Fibroblast of upper back skin (primary cell): ENCODE data around the gene ERBB3.

Source experiments
- DNase-seq: peaks from one replicate; pipeline ENCODE4 v3.0.0-alpha.2; 2013

Gene ERBB3

DNA sequence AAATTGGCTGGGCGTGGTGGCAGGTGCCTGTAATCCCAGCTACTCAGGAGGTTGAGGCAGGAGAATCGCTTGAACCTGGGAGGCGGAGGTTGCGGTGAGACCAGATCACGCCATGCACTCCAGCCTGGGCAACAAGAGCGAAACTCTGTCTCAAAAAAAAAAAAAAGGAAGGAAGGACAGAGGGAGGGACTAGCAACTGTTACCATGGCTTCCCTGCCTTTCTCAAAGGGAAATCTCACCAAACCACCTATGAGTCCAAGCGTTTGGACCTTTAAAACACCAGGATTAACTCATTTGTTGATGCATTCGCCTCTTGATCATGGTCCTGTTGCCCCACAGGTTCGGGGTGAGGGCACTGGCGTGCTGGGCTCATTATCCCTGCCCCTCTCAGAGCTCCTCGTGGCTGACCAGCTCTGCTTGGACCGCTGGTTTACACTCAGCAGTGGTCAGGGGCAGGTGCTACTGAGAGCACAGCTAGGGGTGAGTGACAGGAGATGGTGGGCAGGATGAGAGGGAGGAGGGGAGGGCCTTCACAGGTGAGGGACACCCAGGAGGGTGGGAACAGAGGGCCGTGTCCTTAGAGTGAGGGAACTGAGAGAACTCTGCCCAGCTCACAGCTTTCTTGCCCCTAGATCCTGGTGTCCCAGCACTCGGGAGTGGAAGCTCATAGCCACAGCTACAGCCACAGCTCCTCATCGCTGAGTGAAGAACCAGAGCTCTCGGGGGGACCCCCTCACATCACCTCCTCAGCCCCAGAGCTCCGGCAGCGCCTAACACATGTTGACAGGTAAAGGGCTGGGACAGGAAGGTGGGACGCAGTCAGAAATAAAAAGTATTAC lies 62.2 kb downstream of the ERBB3 start:
- DNase-seq: no peak

DNA sequence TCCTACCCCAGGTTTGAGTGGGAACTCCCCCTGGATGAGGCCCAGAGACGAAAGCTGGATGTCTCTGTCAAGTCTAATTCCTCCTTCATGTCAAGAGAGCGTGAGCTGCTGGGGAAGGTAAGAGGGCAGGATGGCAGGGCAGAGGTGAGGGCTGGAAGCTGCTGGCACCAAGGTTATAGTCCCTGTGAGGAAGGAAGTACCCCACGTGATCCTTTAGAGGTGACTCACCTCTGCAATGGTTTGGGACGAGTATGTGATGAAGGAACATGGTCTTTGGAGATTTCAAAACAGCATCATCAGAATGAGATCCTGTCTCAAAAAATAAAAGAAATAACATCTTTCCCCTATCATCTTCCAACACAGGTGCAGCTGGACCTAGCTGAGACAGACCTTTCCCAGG lies 63.3 kb downstream of the ERBB3 start:
- no peak for DNase-seq

DNA sequence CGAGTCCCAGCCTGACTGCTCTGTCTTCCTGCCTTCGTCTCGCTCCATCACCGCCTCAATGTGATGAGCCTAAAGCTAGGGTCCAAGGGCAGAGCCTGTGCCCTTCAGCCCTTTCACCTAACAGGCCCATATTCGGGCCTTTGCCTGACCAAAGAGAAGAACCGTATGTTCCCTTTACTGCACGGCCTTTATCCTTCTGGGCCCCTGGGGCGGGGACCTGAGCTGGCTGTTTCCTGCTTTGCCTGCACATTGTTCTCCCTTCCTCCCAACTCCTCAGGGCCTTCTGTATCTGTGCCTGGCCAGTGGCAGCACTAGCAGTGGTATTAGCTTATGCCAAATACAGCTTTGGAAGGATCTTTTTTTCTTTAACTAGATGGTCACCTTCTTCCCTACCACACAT lies 63.9 kb downstream of the ERBB3 start:
- no peak for DNase-seq

DNA sequence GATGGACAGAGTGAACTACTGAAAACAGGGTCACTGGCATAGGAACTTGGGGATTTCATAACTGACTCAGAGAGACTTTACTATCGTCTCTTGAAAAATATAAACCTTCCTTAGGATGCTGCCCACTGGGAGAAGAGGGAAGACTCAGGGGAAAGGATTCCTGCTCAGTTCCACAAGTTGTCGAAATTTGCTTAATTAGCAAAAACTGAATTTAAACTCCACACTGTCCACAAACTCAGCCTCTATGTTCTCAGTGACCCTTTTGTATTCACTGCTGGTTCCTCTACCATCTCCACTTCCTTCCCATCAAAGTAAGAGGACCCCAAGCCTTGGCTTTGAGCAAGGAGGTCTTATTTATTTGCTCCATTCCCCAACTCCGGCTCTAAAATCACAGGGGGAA lies 65.3 kb downstream of the ERBB3 start:
- DNase-seq: no peak

DNA sequence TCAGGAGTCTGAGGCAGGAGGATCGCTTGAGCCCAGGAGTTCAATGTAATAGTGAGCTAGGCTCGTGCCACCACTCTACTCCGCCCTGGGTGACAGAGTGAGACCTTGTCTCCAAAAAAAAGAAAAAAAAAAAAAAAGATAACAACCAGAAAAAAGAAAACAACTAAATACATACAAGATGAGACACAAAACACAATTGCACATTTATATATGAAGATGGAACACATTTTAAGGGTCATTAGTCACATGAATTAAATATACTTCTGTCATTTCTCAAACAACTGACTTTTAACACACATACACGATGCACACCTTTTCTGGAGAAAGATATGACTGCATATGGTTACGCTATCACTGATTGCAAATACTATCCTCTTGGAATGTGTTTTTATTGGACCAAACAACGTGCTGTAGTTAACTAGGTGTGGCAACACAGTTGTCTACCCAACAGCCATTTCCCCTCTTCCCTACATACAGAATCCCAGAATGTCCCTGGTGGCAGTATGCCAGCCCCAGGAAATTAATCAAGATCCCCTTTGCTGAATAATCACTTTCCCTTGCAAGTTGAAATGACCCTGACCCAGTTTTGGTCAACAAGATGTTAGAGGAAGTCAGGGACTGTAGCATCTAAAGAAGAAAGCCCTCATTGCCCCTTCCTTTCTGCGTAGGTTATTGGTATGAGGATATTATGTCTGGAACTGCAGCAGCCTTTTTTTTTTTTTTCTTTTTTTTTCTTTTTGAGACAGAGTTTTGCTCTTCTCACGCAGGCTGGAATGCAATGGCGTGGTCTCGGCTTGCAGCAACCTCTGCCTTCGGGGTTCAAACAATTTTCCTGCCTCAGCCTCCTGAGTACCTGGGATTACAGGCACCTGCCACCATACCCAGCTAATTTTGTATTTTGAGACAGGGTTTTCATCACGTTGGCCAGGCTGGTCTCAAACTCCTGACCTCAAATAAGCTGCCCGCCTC lies 66.8 kb downstream of the ERBB3 start:
- DNase-seq: no peak

DNA sequence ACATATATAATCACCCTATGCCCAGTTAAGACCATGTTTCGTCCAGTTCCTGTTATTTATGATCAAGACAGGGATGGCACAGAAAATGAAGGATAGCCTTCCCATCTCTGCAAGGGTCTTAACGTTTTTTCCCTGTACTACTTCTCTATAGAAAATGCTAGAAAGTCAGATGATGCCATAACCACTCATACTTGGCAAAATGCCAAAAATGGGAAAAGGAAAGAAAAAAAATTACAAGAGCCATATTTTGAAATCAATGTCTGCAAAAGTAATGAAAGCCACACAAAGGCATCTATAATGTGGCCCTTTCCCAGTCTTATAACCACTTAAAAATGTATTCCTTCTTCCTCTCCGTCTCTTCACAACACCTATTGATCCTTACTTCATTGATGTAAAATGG lies 70.6 kb downstream of the ERBB3 start:
- peak; percentile 46 for DNase-seq

DNA sequence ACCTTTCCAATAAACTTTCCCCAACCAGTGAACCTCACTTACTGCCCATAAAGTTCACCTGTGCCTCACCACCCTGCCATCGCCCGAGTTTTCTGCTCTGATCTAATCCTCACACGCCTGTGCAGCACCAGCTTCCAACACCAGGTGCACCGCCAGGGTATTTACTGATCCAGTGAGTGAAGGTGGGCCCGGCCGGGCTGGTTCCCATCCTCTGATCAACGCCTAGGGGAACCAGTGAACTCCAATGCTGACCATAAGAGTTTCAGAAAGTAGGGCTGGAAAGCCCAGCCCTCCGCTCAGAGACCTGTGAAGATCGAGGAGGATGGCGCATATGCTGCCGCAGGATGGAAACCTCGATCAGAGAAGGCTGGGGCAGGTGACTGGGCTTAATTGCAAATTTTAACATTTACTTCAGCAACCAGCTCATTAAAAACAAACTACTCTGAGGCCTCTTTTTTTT lies 71.7 kb downstream of the ERBB3 start:
- no peak for DNase-seq

DNA sequence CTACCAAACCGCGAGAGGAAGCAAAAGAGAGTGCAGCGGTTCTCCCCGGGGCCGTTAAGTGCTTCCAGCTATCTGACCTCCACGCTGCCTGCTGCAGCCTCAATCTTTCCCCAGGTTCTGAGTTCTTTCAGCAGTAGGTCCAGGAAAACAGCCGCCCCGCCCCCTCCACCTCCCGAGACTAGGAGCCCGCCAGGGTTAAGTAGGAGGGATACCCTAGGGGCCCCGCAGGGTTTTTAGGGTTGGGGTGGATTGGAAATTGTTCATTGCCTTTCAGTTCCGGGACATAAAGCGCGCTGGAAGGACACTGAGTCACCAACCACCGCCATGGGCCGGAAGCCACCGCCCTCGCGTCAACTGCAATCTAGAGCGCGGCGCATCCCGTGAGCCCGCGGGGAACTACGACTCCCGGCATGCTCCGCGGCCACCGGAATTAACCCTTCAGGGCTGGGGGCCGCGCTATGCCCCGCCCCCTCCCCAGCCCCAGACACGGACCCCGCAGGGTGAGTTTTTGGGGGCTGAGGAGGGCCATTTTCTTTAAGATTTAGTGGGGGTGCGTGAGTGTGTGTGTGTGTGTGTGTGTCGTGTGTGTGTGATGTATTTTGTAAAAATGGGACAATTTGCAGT lies 72.3 kb downstream of the ERBB3 start, which contains the start of gene MYL6B:
MYL6B (plus strand) TSS at position 456 of the 624 bp plus-strand sequence. CDS start 1,332 bp downstream, outside the sequence.
- DNase-seq: peak; percentile 89
